GM20000 (cell line): ENCODE data around the gene PRPF40B.

ENCODE experiments used
- DNase-seq: peaks from one replicate; pipeline ENCODE4 v3.0.0; 2012; ENCODE audit warnings: low spot score
- TF ChIP-seq, protein P1 (sequence below): IDR thresholded peaks from 2 replicates; pipeline ENCODE4 v1.5.1; 2012; ENCODE audit warnings: mild to moderate bottlenecking, control low read depth; ENCODE audit errors: extremely low read depth, missing control alignments

PRPF40B gene

GRCh38 chr12:49683599-49684309, 60.4 kb downstream of the PRPF40B start:
- TF ChIP-seq, protein P1, sequence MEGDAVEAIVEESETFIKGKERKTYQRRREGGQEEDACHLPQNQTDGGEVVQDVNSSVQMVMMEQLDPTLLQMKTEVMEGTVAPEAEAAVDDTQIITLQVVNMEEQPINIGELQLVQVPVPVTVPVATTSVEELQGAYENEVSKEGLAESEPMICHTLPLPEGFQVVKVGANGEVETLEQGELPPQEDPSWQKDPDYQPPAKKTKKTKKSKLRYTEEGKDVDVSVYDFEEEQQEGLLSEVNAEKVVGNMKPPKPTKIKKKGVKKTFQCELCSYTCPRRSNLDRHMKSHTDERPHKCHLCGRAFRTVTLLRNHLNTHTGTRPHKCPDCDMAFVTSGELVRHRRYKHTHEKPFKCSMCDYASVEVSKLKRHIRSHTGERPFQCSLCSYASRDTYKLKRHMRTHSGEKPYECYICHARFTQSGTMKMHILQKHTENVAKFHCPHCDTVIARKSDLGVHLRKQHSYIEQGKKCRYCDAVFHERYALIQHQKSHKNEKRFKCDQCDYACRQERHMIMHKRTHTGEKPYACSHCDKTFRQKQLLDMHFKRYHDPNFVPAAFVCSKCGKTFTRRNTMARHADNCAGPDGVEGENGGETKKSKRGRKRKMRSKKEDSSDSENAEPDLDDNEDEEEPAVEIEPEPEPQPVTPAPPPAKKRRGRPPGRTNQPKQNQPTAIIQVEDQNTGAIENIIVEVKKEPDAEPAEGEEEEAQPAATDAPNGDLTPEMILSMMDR: no peak
- no peak for DNase-seq

- TF ChIP-seq, protein P1: no peak
- DNase-seq: no peak
These were observed 61.0 kb downstream of the PRPF40B start for GRCh38 chr12:49684310-49684854.

GRCh38 chr12:49687941-49688340, 64.6 kb downstream of the PRPF40B start:
- TF ChIP-seq, protein P1: no peak
- DNase-seq: no peak

DNA sequence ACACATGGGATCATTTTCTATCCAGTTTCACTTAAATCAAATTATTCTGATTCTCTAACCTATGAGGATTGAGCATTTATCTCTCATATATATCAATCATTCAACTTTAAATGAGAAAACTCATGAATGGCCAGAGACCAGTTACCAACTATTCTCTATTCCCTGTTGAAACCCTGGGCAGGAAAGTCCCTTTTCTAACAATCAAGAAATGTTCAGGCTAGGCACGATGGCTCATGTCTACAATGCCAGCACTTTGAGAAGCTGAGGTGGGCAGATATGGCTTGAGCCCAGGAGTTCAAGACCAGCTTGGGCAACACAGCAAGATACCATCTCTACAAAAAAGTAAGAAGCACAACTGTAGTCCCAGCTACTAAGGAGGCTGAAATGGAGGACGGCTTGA, 65.9 kb downstream of the PRPF40B start:
- no peak for DNase-seq
- TF ChIP-seq, protein P1: no peak

DNA sequence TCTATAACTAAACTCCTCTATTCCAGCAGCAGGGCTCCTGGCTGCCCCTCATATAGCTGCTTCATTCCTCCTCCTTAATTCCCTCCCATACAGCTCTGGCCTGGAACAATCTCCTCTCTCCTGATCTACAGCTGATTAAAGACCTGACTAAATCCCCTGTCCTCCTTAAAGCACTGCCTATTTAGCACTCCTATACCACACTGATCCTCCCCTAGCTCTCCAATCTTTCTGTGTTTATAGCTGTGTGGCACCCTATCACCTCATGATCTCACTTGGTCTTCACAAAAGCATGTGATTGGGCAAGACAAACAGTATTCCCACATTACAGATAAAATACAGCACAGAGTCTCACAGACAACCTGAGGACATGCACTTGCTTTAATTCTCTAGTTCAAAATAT, 66.4 kb downstream of the PRPF40B start:
- TF ChIP-seq, protein P1: no peak
- DNase-seq: no peak

GRCh38 chr12:49692851-49693250, 69.5 kb downstream of the PRPF40B start:
- no peak for DNase-seq
- TF ChIP-seq, protein P1: no peak

DNA sequence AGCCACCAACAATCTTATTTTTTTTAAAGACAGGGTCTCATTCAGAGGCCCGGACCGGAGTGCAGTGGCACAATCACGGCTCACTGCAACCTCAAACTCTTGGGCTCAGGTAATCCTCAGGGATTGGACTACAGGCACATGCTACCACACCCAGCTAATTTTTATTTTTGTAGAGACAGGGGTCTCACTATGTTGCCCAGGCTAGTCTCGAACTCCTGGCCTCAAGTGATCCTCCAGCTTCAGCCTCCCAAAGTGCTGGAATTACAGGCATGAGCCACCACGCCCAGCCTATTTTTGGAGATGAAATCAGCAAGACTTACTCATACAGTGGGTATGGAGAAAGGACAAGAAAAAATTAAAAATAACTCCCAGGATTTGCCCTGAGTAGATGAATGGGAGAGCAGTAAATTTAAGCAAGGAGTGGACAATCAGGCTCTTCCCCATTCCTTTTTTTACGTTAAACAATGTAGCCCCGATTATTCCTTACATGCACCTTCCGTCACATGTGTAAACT, 70.6 kb downstream of the PRPF40B start:
- TF ChIP-seq, protein P1: no peak
- no peak for DNase-seq
